CD8-positive, alpha-beta memory T cell (primary cell): ENCODE results near the gene ADAMTS13. TPM values are rescaled to one million over a fixed set of nuclear protein-coding genes. Genes with fewer than 3 reads are reported as not detected.
"Not testable (repeated sequence)": the region's sequence is repeated elsewhere in the genome, so short reads cannot be mapped to it uniquely, and the experiment has no call there.

ENCODE experiments used
- CTCF ChIA-PET: fragments of 350-600 bp; sonication (Branson Sonifier 250); formaldehyde crosslinking; loops from one replicate; lab custom pipeline; 2021; ENCODE audit warnings: antibody characterized with exemption; lab: Charles Lee
- POLR2A ChIA-PET: fragments of 350-600 bp; sonication (Branson Sonifier 250); formaldehyde crosslinking; loops from one replicate; lab custom pipeline; 2021; ENCODE audit warnings: antibody characterized with exemption; lab: Charles Lee
- DNase-seq, 5 donors: peaks; one replicate each; pipeline versions ENCODE4 v3.0.0 to v3.0.0-alpha.2; 2020 to 2022; ENCODE audit warnings: mixed read lengths in 1 of 5
- H3K27ac ChIP-seq: one replicate; pipeline ENCODE4 v1.7.0; 2013; ENCODE audit warnings: low read depth, mild to moderate bottlenecking, low read length, moderate library complexity
- H3K27me3 ChIP-seq: 2 replicates; pipeline ENCODE4 v1.7.0; 2013; ENCODE audit warnings: low read length, mild to moderate bottlenecking; ENCODE audit not compliant: insufficient read depth, poor library complexity, severe bottlenecking
- H3K36me3 ChIP-seq: 2 replicates; pipeline ENCODE4 v1.7.0; 2013; ENCODE audit warnings: mild to moderate bottlenecking, low read length, moderate library complexity; ENCODE audit not compliant: insufficient read depth
- H3K4me1 ChIP-seq: 2 replicates; pipeline ENCODE4 v1.7.0; 2013; ENCODE audit warnings: mild to moderate bottlenecking, low read length, moderate library complexity; ENCODE audit not compliant: insufficient read depth
- H3K4me3 ChIP-seq: 2 replicates; pipeline ENCODE4 v1.7.0; 2013; ENCODE audit warnings: mild to moderate bottlenecking, low read length
- H3K9me3 ChIP-seq: 2 replicates; pipeline ENCODE4 v1.7.0; 2013; ENCODE audit warnings: mild to moderate bottlenecking, low read length
- H3K27ac Mint-ChIP-seq, 8 donors: one replicate each; pipeline ENCODE4 v1.8.0; 2020 to 2021; ENCODE audit warnings: mixed read lengths in 8 of 8, mild to moderate bottlenecking in 6 of 8, inconsistent platforms in 3 of 8, moderate library complexity in 3 of 8
- H3K27me3 Mint-ChIP-seq, 2 donors: one replicate each; pipeline ENCODE4 v1.8.0; 2020 to 2021; ENCODE audit warnings: mixed read lengths in 2 of 2, mild to moderate bottlenecking in 1 of 2, moderate library complexity in 1 of 2
- H3K36me3 Mint-ChIP-seq, 3 donors: one replicate each; pipeline ENCODE4 v1.8.0; 2020 to 2021; ENCODE audit warnings: mixed read lengths in 3 of 3, inconsistent platforms in 1 of 3, mild to moderate bottlenecking in 1 of 3
- H3K4me1 Mint-ChIP-seq, 3 donors: one replicate each; pipeline ENCODE4 v1.8.0; 2020 to 2021; ENCODE audit warnings: mixed read lengths in 3 of 3, inconsistent platforms in 1 of 3, mild to moderate bottlenecking in 1 of 3
- H3K4me3 Mint-ChIP-seq, 7 donors: one replicate each; pipeline ENCODE4 v1.8.0; 2020 to 2021; ENCODE audit warnings: mixed read lengths in 7 of 7, mild to moderate bottlenecking in 6 of 7, moderate library complexity in 4 of 7, inconsistent platforms in 2 of 7
- H3K9me3 Mint-ChIP-seq, 5 donors: one replicate each; pipeline ENCODE4 v1.8.0; 2020 to 2022; ENCODE audit warnings: mixed read lengths in 5 of 5, mild to moderate bottlenecking in 3 of 5, moderate library complexity in 2 of 5, inconsistent platforms in 1 of 5
- polyA plus RNA-seq: library from polyadenylated mRNA; unstranded; fragments of 300-500 nt; fragmentation: Illumina TruSeq; gene quantifications from one replicate; pipeline ENCODE4 v1.2.3, GENCODE V29; 2021
- total RNA-seq, 2 experiments: library from RNA; stranded (reverse); gene quantifications; one replicate each; pipeline ENCODE4 v1.2.3, GENCODE V29; 2021

Gene ADAMTS13
- total and polyA plus RNA-seq, 3 experiments from 2014 or later: 0.32 to 1.1 (median 1.0) TPM

DNA sequence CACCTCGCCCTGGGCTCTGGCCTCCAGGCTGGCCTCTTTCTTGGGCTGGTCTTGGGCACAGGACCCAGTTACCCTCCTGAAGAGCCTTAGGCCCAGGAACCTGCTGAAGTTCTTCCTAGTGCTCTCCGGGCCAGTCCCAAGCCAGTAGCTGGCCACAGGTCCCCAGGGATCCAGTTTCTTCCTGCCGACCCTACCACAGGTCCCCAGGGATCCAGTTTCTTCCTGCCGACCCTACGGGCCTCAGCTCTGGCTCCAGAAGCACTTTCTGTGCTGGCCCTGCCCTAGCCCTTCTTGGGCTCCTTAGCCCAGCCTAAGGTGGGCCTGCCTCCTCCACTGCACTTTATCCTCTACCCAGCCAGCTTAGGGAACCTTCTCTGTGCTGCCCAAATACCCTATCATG lies 19.4 kb downstream of the ADAMTS13 start:
- Histone ChIP-seq H3K27ac (no peak overlapping the region), H3K9me3 (no peaks in the 10 kb centered on the region), H3K4me3 (no peak overlapping the region), H3K36me3 (no peaks in the 10 kb centered on the region), H3K4me1 (no peaks in the 10 kb centered on the region), H3K27me3 (no peaks in the 10 kb centered on the region)
- no peaks in the 10 kb centered on the region for H3K9me3 Mint-ChIP-seq
- CTCF ChIA-PET: no interaction called here
- POLR2A ChIA-PET: no interaction called here
- H3K4me1 Mint-ChIP-seq: no peaks in the 10 kb centered on the region
- H3K36me3 Mint-ChIP-seq: no peaks in the 10 kb centered on the region
- no peak overlapping the region for H3K27ac Mint-ChIP-seq
- H3K4me3 Mint-ChIP-seq: no peak overlapping the region
- no peak for DNase-seq
- peaks cover 6 to 10% of the 10 kb centered on the region in 2 donors for H3K27me3 Mint-ChIP-seq

DNA sequence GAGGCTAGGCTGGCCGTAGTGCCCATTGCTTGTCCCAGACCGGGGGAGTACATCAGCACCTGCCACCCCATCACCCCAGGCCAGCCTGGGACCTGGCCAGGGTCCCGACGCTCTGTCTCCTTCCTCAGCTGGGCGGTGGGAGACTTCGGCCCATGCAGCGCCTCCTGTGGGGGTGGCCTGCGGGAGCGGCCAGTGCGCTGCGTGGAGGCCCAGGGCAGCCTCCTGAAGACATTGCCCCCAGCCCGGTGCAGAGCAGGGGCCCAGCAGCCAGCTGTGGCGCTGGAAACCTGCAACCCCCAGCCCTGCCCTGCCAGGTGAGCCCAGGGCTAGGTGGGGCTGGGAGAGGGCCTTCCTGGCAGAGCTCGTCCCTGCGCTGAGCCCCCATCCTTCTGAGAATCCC lies 21.1 kb downstream of the ADAMTS13 start:
- ChIA-PET POLR2A (no interaction called here), CTCF (no interaction called here)
- H3K4me1 Mint-ChIP-seq: no peaks in the 10 kb centered on the region

DNA sequence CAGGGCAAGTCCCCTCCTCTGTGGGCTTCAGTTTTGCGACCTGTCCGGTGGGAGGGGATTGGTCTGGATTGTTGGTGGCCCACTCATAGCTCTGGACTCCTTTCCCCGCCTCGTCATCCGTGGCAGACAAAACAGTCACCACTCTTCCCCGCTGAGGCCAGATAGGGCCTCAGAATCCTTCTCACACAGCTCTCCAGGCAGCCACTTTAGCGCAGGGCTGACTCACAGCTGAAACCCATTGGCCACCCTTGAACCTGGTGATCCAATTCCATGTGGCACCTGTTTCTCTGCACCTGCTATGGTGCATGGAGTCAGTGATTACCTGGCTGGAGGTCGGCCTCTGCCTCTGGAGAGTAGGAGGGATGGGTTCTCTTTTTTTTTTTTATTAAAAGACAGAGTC lies 21.8 kb downstream of the ADAMTS13 start:
- no peak for DNase-seq
- Histone ChIP-seq H3K4me1 (no peaks in the 10 kb centered on the region), H3K4me3 (no peak overlapping the region), H3K36me3 (no peaks in the 10 kb centered on the region), H3K27me3 (no peaks in the 10 kb centered on the region), H3K9me3 (no peaks in the 10 kb centered on the region), H3K27ac (no peak overlapping the region)
- ChIA-PET CTCF (no interaction called here), POLR2A (no interaction called here)
- Mint-ChIP-seq H3K9me3 (no peaks in the 10 kb centered on the region), H3K4me1 (no peaks in the 10 kb centered on the region), H3K27ac (no peak overlapping the region), H3K36me3 (no peaks in the 10 kb centered on the region), H3K4me3 (no peak overlapping the region), H3K27me3 (peaks cover 9 to 10% of the 10 kb centered on the region in 2 donors)

More for the DNA sequence above, 21.1 kb downstream of the ADAMTS13 start:
- Mint-ChIP-seq H3K9me3 (no peaks in the 10 kb centered on the region), H3K27me3 (peaks cover 9 to 10% of the 10 kb centered on the region in 2 donors), H3K4me3 (no peak overlapping the region), H3K36me3 (no peaks in the 10 kb centered on the region), H3K27ac (no peak overlapping the region)
- Histone ChIP-seq H3K4me3 (no peak overlapping the region), H3K27me3 (no peaks in the 10 kb centered on the region), H3K27ac (no peak overlapping the region), H3K4me1 (no peaks in the 10 kb centered on the region), H3K9me3 (no peaks in the 10 kb centered on the region), H3K36me3 (no peaks in the 10 kb centered on the region)
- DNase-seq: no peak

DNA sequence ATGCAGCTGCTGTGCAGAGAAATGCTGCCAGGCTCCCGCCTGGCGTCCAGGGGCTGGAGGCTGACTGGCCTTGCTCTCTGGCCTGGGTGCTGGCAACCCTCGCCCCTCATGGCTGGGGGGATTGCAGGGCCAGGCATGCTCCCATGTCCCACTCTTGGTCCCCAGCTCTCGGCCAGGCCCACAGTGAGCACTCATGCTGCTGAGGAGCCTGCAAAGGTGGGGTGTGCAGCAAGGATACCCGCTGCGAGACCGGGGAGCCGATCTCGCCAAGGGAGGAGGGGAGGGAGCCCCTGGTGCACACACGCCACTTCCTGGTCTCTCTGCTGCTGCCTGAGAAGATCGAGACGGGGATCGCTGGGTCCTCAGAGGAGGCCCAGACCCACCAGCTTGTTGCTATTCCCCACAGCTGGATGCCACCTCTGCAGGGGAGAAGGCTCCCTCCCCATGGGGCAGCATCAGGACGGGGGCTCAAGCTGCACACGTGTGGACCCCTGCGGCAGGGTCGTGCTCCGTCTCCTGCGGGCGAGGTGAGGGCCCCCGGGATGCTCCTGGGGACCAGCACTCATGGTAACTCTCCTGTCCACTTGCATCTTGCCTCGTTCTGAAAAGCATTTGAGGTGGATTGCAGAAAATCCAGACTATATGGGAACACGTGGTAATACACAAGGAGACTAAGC lies 23.3 kb downstream of the ADAMTS13 start:
- no peak for DNase-seq
- Histone ChIP-seq H3K4me1 (no peaks in the 10 kb centered on the region), H3K36me3 (no peaks in the 10 kb centered on the region), H3K4me3 (no peak overlapping the region), H3K27ac (no peak overlapping the region), H3K27me3 (no peaks in the 10 kb centered on the region), H3K9me3 (no peaks in the 10 kb centered on the region)
- Mint-ChIP-seq H3K9me3 (no peaks in the 10 kb centered on the region), H3K27ac (no peak overlapping the region), H3K27me3 (peaks cover 9 to 10% of the 10 kb centered on the region in 2 donors), H3K4me3 (no peak overlapping the region), H3K36me3 (no peaks in the 10 kb centered on the region), H3K4me1 (no peaks in the 10 kb centered on the region)
- CTCF ChIA-PET: no interaction called here
- POLR2A ChIA-PET: no interaction called here

DNA sequence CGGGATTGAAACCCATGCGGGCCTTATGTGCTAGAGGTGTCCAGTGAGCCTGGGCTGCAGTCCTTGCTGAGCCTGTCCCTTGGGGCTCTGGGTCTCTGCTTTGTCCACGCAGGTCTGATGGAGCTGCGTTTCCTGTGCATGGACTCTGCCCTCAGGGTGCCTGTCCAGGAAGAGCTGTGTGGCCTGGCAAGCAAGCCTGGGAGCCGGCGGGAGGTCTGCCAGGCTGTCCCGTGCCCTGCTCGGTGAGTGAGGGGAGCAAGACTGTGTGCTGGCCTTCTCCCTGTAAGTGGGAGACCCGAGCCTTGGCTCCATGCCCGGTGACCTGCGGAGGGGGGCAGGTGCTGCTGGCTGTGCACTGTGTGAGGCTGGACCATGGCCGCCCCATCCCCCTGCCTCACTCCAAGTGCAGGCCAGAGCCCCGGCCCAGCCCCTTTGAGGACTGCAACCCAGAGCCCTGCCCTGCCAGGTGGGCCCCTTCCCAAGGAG lies 26.4 kb downstream of the ADAMTS13 start:
- Mint-ChIP-seq H3K4me3 (no peak overlapping the region), H3K36me3 (no peaks in the 10 kb centered on the region), H3K27me3 (peaks cover 9 to 10% of the 10 kb centered on the region in 2 donors), H3K9me3 (no peaks in the 10 kb centered on the region), H3K4me1 (no peaks in the 10 kb centered on the region), H3K27ac (no peak overlapping the region)
- no peak overlapping the region for H3K4me3 ChIP-seq
- H3K9me3 ChIP-seq: no peaks in the 10 kb centered on the region
- no peaks in the 10 kb centered on the region for H3K36me3 ChIP-seq
- POLR2A ChIA-PET: no interaction called here
- CTCF ChIA-PET: no interaction called here
- DNase-seq: no peak
- H3K27me3 ChIP-seq: no peaks in the 10 kb centered on the region
- no peaks in the 10 kb centered on the region for H3K4me1 ChIP-seq
- H3K27ac ChIP-seq: no peak overlapping the region

DNA sequence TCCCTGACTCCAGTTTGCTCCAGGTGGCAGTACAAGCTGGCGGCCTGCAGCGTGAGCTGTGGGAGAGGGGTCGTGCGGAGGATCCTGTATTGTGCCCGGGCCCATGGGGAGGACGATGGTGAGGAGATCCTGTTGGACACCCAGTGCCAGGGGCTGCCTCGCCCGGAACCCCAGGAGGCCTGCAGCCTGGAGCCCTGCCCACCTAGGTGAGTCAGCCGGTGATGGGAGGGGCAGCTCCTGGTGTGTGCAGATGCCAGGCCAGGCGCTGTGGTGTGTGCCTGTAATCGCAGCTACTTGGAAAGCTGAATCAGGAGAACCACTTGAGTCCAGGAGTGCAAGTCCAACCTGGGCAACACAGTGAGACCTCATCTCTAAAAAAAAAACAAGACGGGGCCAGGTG lies 27.6 kb downstream of the ADAMTS13 start:
- no peak for DNase-seq
- H3K36me3 ChIP-seq: no peaks in the 10 kb centered on the region
- H3K4me1 ChIP-seq: no peaks in the 10 kb centered on the region
- POLR2A ChIA-PET: no interaction called here
- Mint-ChIP-seq H3K4me3 (no peak overlapping the region), H3K27ac (no peak overlapping the region), H3K36me3 (no peaks in the 10 kb centered on the region), H3K27me3 (peaks cover 8 to 10% of the 10 kb centered on the region in 2 donors), H3K4me1 (no peaks in the 10 kb centered on the region), H3K9me3 (no peaks in the 10 kb centered on the region)
- CTCF ChIA-PET: no interaction called here
- H3K27ac ChIP-seq: no peak overlapping the region
- H3K4me3 ChIP-seq: no peak overlapping the region
- no peaks in the 10 kb centered on the region for H3K27me3 ChIP-seq
- H3K9me3 ChIP-seq: no peaks in the 10 kb centered on the region

DNA sequence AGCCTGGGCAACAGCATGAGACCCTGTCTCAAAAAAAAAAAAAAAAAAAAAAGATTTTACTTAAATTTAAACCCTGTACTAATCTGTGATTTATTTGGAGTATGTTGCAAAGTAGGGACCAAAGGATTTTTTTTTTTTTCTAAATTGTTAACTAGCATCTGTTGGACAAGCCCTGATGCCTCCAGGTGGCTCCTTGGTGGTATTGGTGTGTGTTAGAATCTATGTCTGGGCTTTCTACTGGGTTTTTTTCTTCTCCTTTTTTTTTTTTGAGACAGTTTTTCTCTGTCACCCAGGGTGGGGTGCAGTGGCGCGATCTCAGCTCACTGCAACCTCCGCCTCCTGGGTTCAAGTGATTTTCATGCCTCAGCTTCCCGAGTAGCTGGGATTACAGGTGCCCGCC lies 29.7 kb downstream of the ADAMTS13 start:
- POLR2A ChIA-PET, H3K9me3 Mint-ChIP-seq, DNase-seq, H3K9me3 ChIP-seq, H3K27ac ChIP-seq, H3K4me3 Mint-ChIP-seq, H3K4me3 ChIP-seq, H3K4me1 Mint-ChIP-seq, H3K36me3 ChIP-seq, CTCF ChIA-PET, H3K27ac Mint-ChIP-seq, H3K4me1 ChIP-seq, H3K27me3 ChIP-seq, H3K36me3 Mint-ChIP-seq, H3K27me3 Mint-ChIP-seq: not testable (repeated sequence)

DNA sequence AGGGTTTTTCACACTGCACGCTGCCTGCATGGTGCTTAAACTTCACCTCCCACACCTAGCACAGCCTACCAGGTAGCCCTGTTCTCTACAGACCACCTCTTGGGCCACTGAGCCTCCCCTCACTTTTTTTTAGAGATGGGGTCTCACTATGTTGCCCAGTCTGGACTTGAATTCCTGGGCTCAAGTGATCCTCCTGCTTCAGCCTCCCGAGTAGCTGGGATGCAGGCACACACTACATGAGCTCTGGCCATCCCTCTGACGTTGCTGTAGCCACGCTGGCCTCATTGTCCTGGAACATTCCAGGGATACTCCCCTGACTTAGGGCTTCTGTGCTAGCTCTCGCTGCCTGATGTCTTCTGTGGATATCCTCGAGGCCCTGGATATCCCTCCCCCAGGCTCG lies 30.4 kb downstream of the ADAMTS13 start:
- no peaks in the 10 kb centered on the region for H3K4me1 ChIP-seq
- Mint-ChIP-seq H3K27me3 (no peaks in the 10 kb centered on the region), H3K4me3 (no peak overlapping the region), H3K4me1 (no peaks in the 10 kb centered on the region), H3K9me3 (no peaks in the 10 kb centered on the region), H3K36me3 (no peaks in the 10 kb centered on the region), H3K27ac (no peak overlapping the region)
- H3K27ac ChIP-seq: no peak overlapping the region
- no peak overlapping the region for H3K4me3 ChIP-seq
- no peak for DNase-seq
- no peaks in the 10 kb centered on the region for H3K27me3 ChIP-seq
- ChIA-PET CTCF (no interaction called here), POLR2A (no interaction called here)
- no peaks in the 10 kb centered on the region for H3K36me3 ChIP-seq
- H3K9me3 ChIP-seq: no peaks in the 10 kb centered on the region
